GOT3 (cell line): ENCODE measurements around the gene PGLYRP2.

ENCODE experiments used
- DNase-seq: peaks from one replicate; lab custom pipeline; 2025; ENCODE audit warnings: mixed read lengths; lab: John Stamatoyannopoulos, UW

The PGLYRP2 gene

DNA sequence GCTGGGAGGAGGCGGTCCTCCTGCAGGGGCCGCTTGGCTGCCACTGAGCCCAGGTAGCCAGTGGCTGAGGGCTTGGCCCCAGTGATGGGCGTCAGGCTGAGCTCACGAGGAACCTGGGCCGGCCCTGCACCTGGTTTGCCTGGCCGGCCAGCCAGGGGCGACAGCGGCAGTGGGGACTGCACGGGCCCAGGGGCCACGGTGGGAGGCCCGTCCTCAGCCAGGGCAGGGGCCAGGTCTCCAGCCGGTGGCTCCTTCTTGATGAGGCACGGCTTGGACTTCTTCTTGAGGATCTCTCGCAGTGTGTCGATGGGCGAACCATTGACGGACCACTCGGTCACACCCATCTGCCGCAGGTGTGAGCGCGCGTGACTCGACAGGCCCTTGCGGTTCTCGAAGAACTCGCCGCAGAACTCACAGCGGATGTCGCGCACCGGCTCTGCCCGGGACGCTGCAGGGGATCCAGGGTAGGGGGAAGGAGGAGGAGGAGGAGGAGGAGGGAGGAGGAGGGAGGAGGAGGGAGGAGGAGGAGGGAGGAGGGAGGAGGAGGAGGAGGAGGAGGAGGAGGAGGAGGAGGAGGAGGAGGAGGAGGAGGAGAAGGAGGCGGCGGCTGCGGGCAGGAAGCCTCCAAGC lies 53.9 kb downstream of the PGLYRP2 start:
- no peak for DNase-seq

- DNase-seq, result no peak
These were observed 54.5 kb downstream of the PGLYRP2 start for GRCh38 chr19:15424692-15425272.

DNA sequence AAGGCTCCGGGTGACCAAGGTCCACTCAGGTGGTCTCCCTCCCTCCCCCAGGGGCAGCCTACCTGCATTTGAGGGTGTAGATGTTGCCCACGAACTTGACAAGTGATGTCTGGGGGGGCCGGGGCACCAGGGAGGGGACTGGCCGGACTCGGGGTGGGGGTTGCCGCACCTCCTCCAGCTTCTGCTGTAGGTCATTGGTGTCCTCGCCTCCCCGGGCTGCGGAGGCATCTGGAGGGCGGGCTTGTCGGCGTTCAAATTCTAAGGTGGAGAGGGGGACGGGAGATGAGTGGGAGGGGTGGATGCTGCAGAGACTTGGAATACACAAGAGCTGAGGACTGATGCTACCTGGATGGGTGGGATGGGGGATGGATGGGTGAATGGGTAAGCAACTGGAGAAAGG lies 55.2 kb downstream of the PGLYRP2 start:
- DNase-seq, result no peak

GRCh38 chr19:15423130-15423529 lies 56.2 kb downstream of the PGLYRP2 start:
- no peak for DNase-seq

DNA sequence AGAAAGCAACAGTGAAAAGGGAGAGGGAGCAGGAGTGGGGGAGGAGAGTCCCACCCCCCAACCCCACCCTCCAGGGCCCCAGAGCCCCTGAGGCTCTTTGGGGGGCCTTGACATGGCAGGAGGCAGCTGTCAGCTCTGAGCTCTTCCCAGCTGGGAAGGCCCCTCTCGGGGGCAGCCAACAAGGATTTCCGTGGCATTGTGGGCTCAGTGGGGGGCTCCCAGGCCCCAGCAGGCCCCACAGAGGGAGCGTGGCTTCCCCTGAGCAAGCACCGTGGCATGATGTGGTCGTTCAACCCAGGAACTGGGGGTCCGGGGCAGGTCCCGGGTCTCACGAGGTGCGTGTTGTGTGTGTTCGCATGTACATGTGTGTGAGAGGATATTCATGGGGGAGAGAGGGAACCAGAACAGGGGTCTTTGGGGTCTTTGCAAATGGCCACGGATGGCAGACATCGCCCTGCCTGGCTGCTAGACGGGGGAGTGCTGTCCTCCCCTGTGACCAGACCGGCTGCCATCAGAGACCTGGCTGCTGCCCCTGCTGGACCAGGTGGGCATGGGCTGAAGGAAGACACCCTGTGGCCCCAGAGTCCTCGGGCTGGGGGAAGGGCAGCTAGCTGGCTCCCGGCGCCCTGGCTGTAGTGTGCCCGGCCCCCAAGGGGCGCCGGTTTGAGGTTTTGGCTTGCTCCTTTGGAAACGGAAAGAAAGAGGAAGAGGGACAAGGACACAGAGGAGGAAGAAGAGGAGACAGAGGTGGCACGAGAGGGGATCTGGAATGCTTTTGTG lies 56.8 kb downstream of the PGLYRP2 start:
- no peak for DNase-seq

DNA sequence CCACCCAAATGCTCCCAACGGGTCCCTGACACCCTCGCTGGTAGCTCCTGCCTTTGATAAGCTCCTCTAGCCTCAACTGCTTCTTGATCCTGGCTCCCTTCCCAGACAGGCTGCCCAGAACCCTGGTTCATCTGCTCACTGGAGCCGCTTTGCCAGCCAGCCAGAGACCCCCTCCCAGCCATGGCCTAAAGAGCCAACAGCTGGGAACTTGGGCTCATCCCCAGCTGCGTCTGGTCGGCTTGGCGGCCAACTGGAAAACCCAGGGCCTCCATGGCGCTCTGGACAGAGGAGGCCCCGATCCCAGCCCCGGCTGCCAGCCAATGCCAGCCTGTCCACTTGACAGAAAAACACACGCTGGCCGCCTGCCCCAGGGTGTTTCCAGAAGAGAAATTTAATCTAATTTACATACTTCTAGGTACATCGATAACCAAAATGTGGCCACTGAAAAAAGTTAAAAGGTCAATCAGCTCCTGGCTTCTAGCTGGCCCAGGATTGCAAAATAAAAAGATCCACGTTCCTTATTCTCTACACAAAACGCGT lies 57.5 kb downstream of the PGLYRP2 start:
- no peak for DNase-seq

DNA sequence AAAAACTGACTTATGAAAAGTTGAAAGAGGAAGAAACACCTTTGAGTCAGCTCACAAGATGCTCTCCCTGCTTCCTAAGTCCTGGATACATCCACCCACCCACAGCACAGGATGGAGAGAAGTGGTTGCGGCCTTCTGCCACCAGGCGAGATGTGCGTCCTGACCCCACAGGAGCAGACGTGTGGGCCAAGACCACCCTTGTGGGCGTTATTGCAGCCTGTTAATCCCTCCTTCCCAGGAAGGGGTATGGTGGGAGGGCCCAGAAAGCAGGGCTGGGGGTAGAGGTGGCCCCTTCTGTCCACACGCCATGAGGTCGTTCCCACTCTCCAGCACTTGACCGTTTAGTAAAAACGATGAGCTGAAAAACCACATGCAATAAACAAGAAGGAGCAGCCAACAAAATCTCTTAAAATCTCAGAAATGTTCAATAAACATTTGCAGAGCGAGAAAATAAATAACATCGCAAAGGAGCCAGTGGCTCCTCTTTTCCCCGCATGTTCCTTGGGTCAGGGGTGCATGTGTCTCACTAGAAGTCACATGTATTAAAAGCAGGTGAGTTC lies 58.1 kb downstream of the PGLYRP2 start:
- no peak for DNase-seq

DNA sequence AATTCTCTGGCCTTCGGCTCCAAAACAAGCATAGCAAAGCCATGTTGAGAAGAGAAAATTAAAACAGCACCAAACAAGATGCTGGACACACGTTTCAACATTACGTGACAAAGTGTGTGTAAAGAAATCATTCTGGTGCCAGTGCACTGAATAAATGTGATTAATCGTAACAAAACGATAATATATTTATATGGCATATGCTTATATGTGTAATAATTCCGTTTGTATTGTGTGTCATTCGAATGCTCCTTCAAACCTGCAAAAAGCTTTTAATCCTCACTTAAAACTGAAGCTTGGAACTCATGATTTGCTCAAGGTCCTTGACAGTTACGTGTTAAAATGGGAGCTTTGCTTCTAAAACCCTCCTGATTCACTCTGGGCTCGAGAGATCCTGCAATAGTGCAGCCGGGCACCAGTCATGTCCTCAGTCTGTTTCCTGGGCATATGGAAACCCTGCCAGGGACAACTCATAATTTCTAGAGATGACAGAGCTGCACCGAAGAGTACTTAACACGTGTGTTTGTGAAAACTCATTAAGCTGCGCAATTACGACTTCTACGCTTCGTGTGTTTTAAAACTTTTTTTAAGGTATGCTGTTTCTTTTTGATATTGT lies 59.8 kb downstream of the PGLYRP2 start:
- no peak for DNase-seq
